ENCODE results near the gene ATP8A1. TPM values are rescaled to one million over a fixed set of nuclear protein-coding genes. Genes with fewer than 3 reads are reported as not detected.

ATP8A1 gene
- total RNA-seq, 6 experiments from 2014 or later: 1.0 to 3.4 (median 1.9) TPM

GRCh38 chr4:42452823-42453222, 204.1 kb downstream of the ATP8A1 start:
- TF ChIP-seq POLR2A (IDR thresholded peaks at IDR 0.05) (no peak), CTCF (IDR thresholded peaks at IDR 0.05) (no peak)
- 36% methylated on average over 3 of the region's 3 CpGs for WGBS (ENCODE audit: insufficient coverage, low coverage, low lambda C conversion rate, missing lambda C conversion rate)
- intact Hi-C loops (cut with DNase I): no loop called here
- no peak for DNase-seq
- Histone ChIP-seq H3K36me3 (no peaks in the 10 kb centered on the region), H3K9me3 (no peaks in the 10 kb centered on the region), H3K4me1 (no peaks in the 10 kb centered on the region), H3K27me3 (no peaks in the 10 kb centered on the region), H3K4me3 (no peak overlapping the region), H3K27ac (no peak overlapping the region)
- peak in 1 of 4 donors; percentile 76 for ATAC-seq

DNA sequence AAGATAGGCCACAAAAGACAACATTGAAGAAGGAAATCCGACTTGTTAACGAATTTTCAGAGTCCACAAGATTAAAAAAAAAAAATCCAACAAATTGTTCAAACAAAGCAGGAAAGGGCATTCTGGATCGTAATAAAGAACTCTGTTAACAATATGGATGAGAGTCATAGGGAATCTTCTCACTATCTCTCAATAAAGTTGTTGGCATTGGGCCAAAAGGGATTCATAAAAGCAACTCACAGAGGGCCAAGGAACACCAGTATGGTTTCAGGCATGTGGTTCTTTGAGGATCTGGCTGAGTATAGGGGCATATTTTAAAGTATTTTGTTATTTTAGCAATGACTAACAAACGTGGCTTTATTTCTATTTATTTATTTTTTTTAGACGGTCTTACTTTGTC, 210.1 kb downstream of the ATP8A1 start:
- WGBS (ENCODE audit: insufficient coverage, low coverage, low lambda C conversion rate, missing lambda C conversion rate): 64% methylated on average over 5 of the region's 5 CpGs
- no peaks in the 10 kb centered on the region for H3K4me1 ChIP-seq
- ATAC-seq: no peak
- TF ChIP-seq CTCF (IDR thresholded peaks at IDR 0.05) (no peak), POLR2A (IDR thresholded peaks at IDR 0.05) (no peak)
- H3K27me3 ChIP-seq: no peaks in the 10 kb centered on the region
- intact Hi-C loops (cut with DNase I): no loop called here
- H3K9me3 ChIP-seq: no peaks in the 10 kb centered on the region
- H3K27ac ChIP-seq: no peak overlapping the region
- no peaks in the 10 kb centered on the region for H3K36me3 ChIP-seq
- no peak overlapping the region for H3K4me3 ChIP-seq
- no peak for DNase-seq

GRCh38 chr4:42445038-42445437, 211.9 kb downstream of the ATP8A1 start:
- no peak for DNase-seq
- no peak for ATAC-seq
- WGBS (ENCODE audit: insufficient coverage, low coverage, low lambda C conversion rate, missing lambda C conversion rate): 85% methylated on average over 5 of the region's 5 CpGs
- H3K4me1 ChIP-seq: no peaks in the 10 kb centered on the region
- H3K27me3 ChIP-seq: no peaks in the 10 kb centered on the region
- H3K9me3 ChIP-seq: no peaks in the 10 kb centered on the region
- TF ChIP-seq POLR2A (IDR thresholded peaks at IDR 0.05) (no peak), CTCF (IDR thresholded peaks at IDR 0.05) (no peak)
- no peak overlapping the region for H3K27ac ChIP-seq
- no peaks in the 10 kb centered on the region for H3K36me3 ChIP-seq
- H3K4me3 ChIP-seq: no peak overlapping the region
- intact Hi-C loops (cut with DNase I): no loop called here

DNA sequence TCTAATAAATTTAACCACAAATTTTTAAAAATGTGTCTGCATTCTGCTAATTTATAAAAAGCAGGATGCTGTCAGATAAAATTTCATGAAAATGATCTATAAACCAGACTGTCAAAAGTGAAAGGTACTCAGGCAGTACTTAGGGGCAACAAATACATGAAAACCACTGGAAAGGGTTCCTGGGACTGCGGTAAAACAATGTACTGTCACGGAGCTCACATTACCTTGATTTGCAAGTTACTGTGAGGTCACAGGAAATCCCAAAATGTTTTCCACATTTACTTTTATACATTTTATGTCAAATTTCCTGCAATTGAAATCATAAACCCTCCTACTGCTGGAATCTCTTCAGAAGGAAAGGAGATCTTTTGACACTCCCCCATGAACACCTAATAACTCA, 214.3 kb downstream of the ATP8A1 start:
- Histone ChIP-seq H3K36me3 (no peaks in the 10 kb centered on the region), H3K4me3 (no peak overlapping the region), H3K27ac (no peak overlapping the region), H3K9me3 (no peaks in the 10 kb centered on the region), H3K4me1 (no peaks in the 10 kb centered on the region), H3K27me3 (no peaks in the 10 kb centered on the region)
- DNase-seq (no peak), ATAC-seq (no peak)
- 71% methylated on average over 2 of the region's 2 CpGs for WGBS (ENCODE audit: insufficient coverage, low coverage, low lambda C conversion rate, missing lambda C conversion rate)
- intact Hi-C loops (cut with DNase I): no loop called here
- no peak for TF ChIP-seq POLR2A (IDR thresholded peaks at IDR 0.05)
- TF ChIP-seq CTCF (IDR thresholded peaks at IDR 0.05): no peak

- H3K9me3 ChIP-seq: no peaks in the 10 kb centered on the region
- DNase-seq (no peak), ATAC-seq (no peak)
- no peaks in the 10 kb centered on the region for H3K27me3 ChIP-seq
- 91% methylated on average over 4 of the region's 4 CpGs for WGBS (ENCODE audit: insufficient coverage, low coverage, low lambda C conversion rate, missing lambda C conversion rate)
- no peak overlapping the region for H3K4me3 ChIP-seq
- intact Hi-C loops (cut with DNase I): no loop called here
- H3K27ac ChIP-seq: no peak overlapping the region
- no peaks in the 10 kb centered on the region for H3K4me1 ChIP-seq
- TF ChIP-seq POLR2A (IDR thresholded peaks at IDR 0.05) (no peak), CTCF (IDR thresholded peaks at IDR 0.05) (no peak)
- no peaks in the 10 kb centered on the region for H3K36me3 ChIP-seq
Observed at GRCh38 chr4:42440083-42440482, 216.8 kb downstream of the ATP8A1 start.

Measured in right lobe of liver (tissue), 6 donors.